ENCODE data around the gene TMA7B.

The TMA7B gene

GRCh38 chr22:39979458-39979857 lies 19.3 kb downstream of the TMA7B start:
- H3K36me3 ChIP-seq (ENCODE audit: control insufficient read depth, insufficient read depth, low read length), result no peaks in the 10 kb centered on the region
- no peaks in the 10 kb centered on the region for H3K9me3 ChIP-seq (ENCODE audit: control insufficient read depth, low read length)
- H3K9ac ChIP-seq (ENCODE audit: low read length), result no peak overlapping the region
- no peaks in the 10 kb centered on the region for H3K4me1 ChIP-seq (ENCODE audit: control insufficient read depth, insufficient read depth, low read length)
- peaks cover 17% of the 10 kb centered on the region for H3K27me3 ChIP-seq (ENCODE audit: control insufficient read depth, insufficient read depth, low read length)
- no peak overlapping the region for H3K4me3 ChIP-seq (ENCODE audit: low read length)

GRCh38 chr22:39980596-39980995 lies 20.4 kb downstream of the TMA7B start:
- Histone ChIP-seq H3K4me3 (ENCODE audit: low read length) (no peak overlapping the region), H3K36me3 (ENCODE audit: control insufficient read depth, insufficient read depth, low read length) (no peaks in the 10 kb centered on the region), H3K27me3 (ENCODE audit: control insufficient read depth, insufficient read depth, low read length) (peaks cover 12% of the 10 kb centered on the region), H3K4me1 (ENCODE audit: control insufficient read depth, insufficient read depth, low read length) (peaks cover 10% of the 10 kb centered on the region), H3K9ac (ENCODE audit: low read length) (no peak overlapping the region), H3K9me3 (ENCODE audit: control insufficient read depth, low read length) (no peaks in the 10 kb centered on the region)

GRCh38 chr22:39983346-39983745 lies 23.1 kb downstream of the TMA7B start:
- H3K9ac ChIP-seq (ENCODE audit: low read length), result no peak overlapping the region
- H3K4me3 ChIP-seq (ENCODE audit: low read length), result no peak overlapping the region
- no peaks in the 10 kb centered on the region for H3K36me3 ChIP-seq (ENCODE audit: control insufficient read depth, insufficient read depth, low read length)
- H3K4me1 ChIP-seq (ENCODE audit: control insufficient read depth, insufficient read depth, low read length), result peaks cover 16% of the 10 kb centered on the region
- no peaks in the 10 kb centered on the region for H3K9me3 ChIP-seq (ENCODE audit: control insufficient read depth, low read length)
- peaks cover 8% of the 10 kb centered on the region for H3K27me3 ChIP-seq (ENCODE audit: control insufficient read depth, insufficient read depth, low read length)

GRCh38 chr22:39984006-39984405 lies 23.8 kb downstream of the TMA7B start:
- Histone ChIP-seq H3K4me3 (ENCODE audit: low read length) (no peak overlapping the region), H3K36me3 (ENCODE audit: control insufficient read depth, insufficient read depth, low read length) (no peaks in the 10 kb centered on the region), H3K9ac (ENCODE audit: low read length) (no peak overlapping the region), H3K9me3 (ENCODE audit: control insufficient read depth, low read length) (no peaks in the 10 kb centered on the region), H3K27me3 (ENCODE audit: control insufficient read depth, insufficient read depth, low read length) (peaks cover 12% of the 10 kb centered on the region), H3K4me1 (ENCODE audit: control insufficient read depth, insufficient read depth, low read length) (peaks cover 16% of the 10 kb centered on the region)

- Histone ChIP-seq H3K27me3 (ENCODE audit: control insufficient read depth, insufficient read depth, low read length) (peaks cover 20% of the 10 kb centered on the region), H3K36me3 (ENCODE audit: control insufficient read depth, insufficient read depth, low read length) (no peaks in the 10 kb centered on the region), H3K9ac (ENCODE audit: low read length) (no peak overlapping the region), H3K4me3 (ENCODE audit: low read length) (no peak overlapping the region), H3K9me3 (ENCODE audit: control insufficient read depth, low read length) (no peaks in the 10 kb centered on the region), H3K4me1 (ENCODE audit: control insufficient read depth, insufficient read depth, low read length) (peaks cover 19% of the 10 kb centered on the region)
These were observed 24.5 kb downstream of the TMA7B start for GRCh38 chr22:39984746-39985145.

GRCh38 chr22:39985383-39986035 lies 25.3 kb downstream of the TMA7B start:
- no peak overlapping the region for H3K9ac ChIP-seq (ENCODE audit: low read length)

GRCh38 chr22:39988386-39989114 lies 28.4 kb downstream of the TMA7B start:
- H3K9ac ChIP-seq (ENCODE audit: low read length), result no peak overlapping the region
- H3K9me3 ChIP-seq (ENCODE audit: control insufficient read depth, low read length), result no peaks in the 10 kb centered on the region
- H3K4me3 ChIP-seq (ENCODE audit: low read length), result no peak overlapping the region
- H3K4me1 ChIP-seq (ENCODE audit: control insufficient read depth, insufficient read depth, low read length), result peaks cover 48% of the 10 kb centered on the region
- no peaks in the 10 kb centered on the region for H3K36me3 ChIP-seq (ENCODE audit: control insufficient read depth, insufficient read depth, low read length)
- peaks cover 20% of the 10 kb centered on the region for H3K27me3 ChIP-seq (ENCODE audit: control insufficient read depth, insufficient read depth, low read length)

More at GRCh38 chr22:39985383-39986035, 25.3 kb downstream of the TMA7B start:
- Histone ChIP-seq H3K36me3 (ENCODE audit: control insufficient read depth, insufficient read depth, low read length) (no peaks in the 10 kb centered on the region), H3K4me1 (ENCODE audit: control insufficient read depth, insufficient read depth, low read length) (peaks cover 24% of the 10 kb centered on the region), H3K27me3 (ENCODE audit: control insufficient read depth, insufficient read depth, low read length) (peaks cover 20% of the 10 kb centered on the region), H3K9me3 (ENCODE audit: control insufficient read depth, low read length) (no peaks in the 10 kb centered on the region), H3K4me3 (ENCODE audit: low read length) (no peak overlapping the region)

GRCh38 chr22:39989633-39990032 lies 29.4 kb downstream of the TMA7B start:
- Histone ChIP-seq H3K36me3 (ENCODE audit: control insufficient read depth, insufficient read depth, low read length) (no peaks in the 10 kb centered on the region), H3K27me3 (ENCODE audit: control insufficient read depth, insufficient read depth, low read length) (peaks cover 20% of the 10 kb centered on the region), H3K9me3 (ENCODE audit: control insufficient read depth, low read length) (no peaks in the 10 kb centered on the region), H3K4me1 (ENCODE audit: control insufficient read depth, insufficient read depth, low read length) (peaks cover 51% of the 10 kb centered on the region), H3K4me3 (ENCODE audit: low read length) (no peak overlapping the region), H3K9ac (ENCODE audit: low read length) (no peak overlapping the region)

GRCh38 chr22:39990686-39991085 lies 30.5 kb downstream of the TMA7B start:
- no peaks in the 10 kb centered on the region for H3K9me3 ChIP-seq (ENCODE audit: control insufficient read depth, low read length)
- no peaks in the 10 kb centered on the region for H3K36me3 ChIP-seq (ENCODE audit: control insufficient read depth, insufficient read depth, low read length)
- H3K4me1 ChIP-seq (ENCODE audit: control insufficient read depth, insufficient read depth, low read length), result peaks cover 44% of the 10 kb centered on the region
- H3K4me3 ChIP-seq (ENCODE audit: low read length), result no peak overlapping the region
- peaks cover 24% of the 10 kb centered on the region for H3K27me3 ChIP-seq (ENCODE audit: control insufficient read depth, insufficient read depth, low read length)
- H3K9ac ChIP-seq (ENCODE audit: low read length), result no peak overlapping the region

- Histone ChIP-seq H3K4me3 (ENCODE audit: low read length) (no peak overlapping the region), H3K4me1 (ENCODE audit: control insufficient read depth, insufficient read depth, low read length) (peaks cover 41% of the 10 kb centered on the region), H3K27me3 (ENCODE audit: control insufficient read depth, insufficient read depth, low read length) (peaks cover 20% of the 10 kb centered on the region), H3K36me3 (ENCODE audit: control insufficient read depth, insufficient read depth, low read length) (no peaks in the 10 kb centered on the region), H3K9ac (ENCODE audit: low read length) (no peak overlapping the region), H3K9me3 (ENCODE audit: control insufficient read depth, low read length) (no peaks in the 10 kb centered on the region)
These were observed 31.1 kb downstream of the TMA7B start for GRCh38 chr22:39991159-39991860.

GRCh38 chr22:39992088-39992826 lies 32.1 kb downstream of the TMA7B start:
- Histone ChIP-seq H3K9me3 (ENCODE audit: control insufficient read depth, low read length) (no peaks in the 10 kb centered on the region), H3K36me3 (ENCODE audit: control insufficient read depth, insufficient read depth, low read length) (no peaks in the 10 kb centered on the region), H3K4me3 (ENCODE audit: low read length) (no peak overlapping the region), H3K9ac (ENCODE audit: low read length) (no peak overlapping the region), H3K27me3 (ENCODE audit: control insufficient read depth, insufficient read depth, low read length) (peaks cover 20% of the 10 kb centered on the region), H3K4me1 (ENCODE audit: control insufficient read depth, insufficient read depth, low read length) (peaks cover 49% of the 10 kb centered on the region)
